ENCODE results near the gene HFM1. TPM values are rescaled to one million over a fixed set of nuclear protein-coding genes. Genes with fewer than 3 reads are reported as not detected.

The HFM1 gene
- polyA plus RNA-seq, 1 donor (not counting 4 experiments of a cell fraction or from before 2014, with no cell fraction given): not detected

DNA sequence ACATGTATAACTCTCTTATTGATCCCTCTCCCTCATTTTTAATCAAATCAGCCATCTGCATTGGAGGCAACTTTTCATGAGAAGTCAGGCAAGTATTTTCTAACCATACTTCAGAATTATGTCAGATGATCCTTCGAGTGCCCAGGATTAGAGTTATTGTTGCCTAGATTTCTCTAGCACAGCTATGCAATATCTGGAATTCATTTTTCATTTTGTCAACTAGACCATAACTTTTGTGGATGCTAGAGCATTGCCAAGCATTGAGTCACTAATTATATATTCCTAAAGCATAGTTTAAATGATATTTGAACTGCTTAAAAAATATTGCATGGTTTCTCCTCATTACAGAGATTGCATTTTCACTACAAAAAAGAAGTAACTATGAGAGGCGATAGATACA is 21.2 kb downstream of the HFM1 start:
- H3K79me2 ChIP-seq (ENCODE audit: control insufficient read depth, insufficient read depth, low read length): no peaks in the 10 kb centered on the region
- H4K20me1 ChIP-seq (ENCODE audit: control insufficient read depth, extremely low read depth, insufficient read depth, low read length): no peaks in the 10 kb centered on the region
- dilution Hi-C loops (cut with MboI; ENCODE audit: extremely low pct_ligation_motif_present, low sequenced_read_pairs): no loop called here
- no peak overlapping the region for H3K4me3 ChIP-seq (ENCODE audit: control insufficient read depth in 2 of 3, extremely low read depth in 1 of 3, insufficient read depth in 2 of 3, low read depth in 1 of 3, low read length in 3 of 3)
- H3K27me3 ChIP-seq (ENCODE audit: control insufficient read depth, extremely low read depth, insufficient read depth, low read length): no peaks in the 10 kb centered on the region
- no peak overlapping the region for H3K27ac ChIP-seq (ENCODE audit: control insufficient read depth, insufficient read depth, low read length)
- FAIRE-seq: no peak
- no peaks in the 10 kb centered on the region for H3K9me1 ChIP-seq (ENCODE audit: control insufficient read depth, extremely low read depth, insufficient read depth, low read length)
- no peak for TF ChIP-seq EZH2 (IDR thresholded peaks at IDR 0.05; ENCODE audit: low read length)
- TF ChIP-seq, protein P1, sequence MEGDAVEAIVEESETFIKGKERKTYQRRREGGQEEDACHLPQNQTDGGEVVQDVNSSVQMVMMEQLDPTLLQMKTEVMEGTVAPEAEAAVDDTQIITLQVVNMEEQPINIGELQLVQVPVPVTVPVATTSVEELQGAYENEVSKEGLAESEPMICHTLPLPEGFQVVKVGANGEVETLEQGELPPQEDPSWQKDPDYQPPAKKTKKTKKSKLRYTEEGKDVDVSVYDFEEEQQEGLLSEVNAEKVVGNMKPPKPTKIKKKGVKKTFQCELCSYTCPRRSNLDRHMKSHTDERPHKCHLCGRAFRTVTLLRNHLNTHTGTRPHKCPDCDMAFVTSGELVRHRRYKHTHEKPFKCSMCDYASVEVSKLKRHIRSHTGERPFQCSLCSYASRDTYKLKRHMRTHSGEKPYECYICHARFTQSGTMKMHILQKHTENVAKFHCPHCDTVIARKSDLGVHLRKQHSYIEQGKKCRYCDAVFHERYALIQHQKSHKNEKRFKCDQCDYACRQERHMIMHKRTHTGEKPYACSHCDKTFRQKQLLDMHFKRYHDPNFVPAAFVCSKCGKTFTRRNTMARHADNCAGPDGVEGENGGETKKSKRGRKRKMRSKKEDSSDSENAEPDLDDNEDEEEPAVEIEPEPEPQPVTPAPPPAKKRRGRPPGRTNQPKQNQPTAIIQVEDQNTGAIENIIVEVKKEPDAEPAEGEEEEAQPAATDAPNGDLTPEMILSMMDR (optimal IDR thresholded peaks at IDR 0.05 in 1 of 3, IDR thresholded peaks at IDR 0.05 in 1 of 3, conservative IDR thresholded peaks at IDR 0.05 in 1 of 3; ENCODE audit: extremely low read depth in 1 of 3, insufficient read depth in 2 of 3, low read length in 3 of 3): no peak
- no peak overlapping the region for H2AFZ ChIP-seq (ENCODE audit: control insufficient read depth, low read length)
- no peak overlapping the region for H3K9ac ChIP-seq (ENCODE audit: control insufficient read depth, extremely low read depth, insufficient read depth, low read length)
- H3K9me3 ChIP-seq (ENCODE audit: control insufficient read depth, low read depth, low read length): no peaks in the 10 kb centered on the region
- H3K4me1 ChIP-seq (ENCODE audit: control insufficient read depth, extremely low read depth, insufficient read depth, low read length): no peaks in the 10 kb centered on the region
- DNase-seq (ENCODE audit: low read depth, low spot score): no peak
- no peak overlapping the region for H3K4me2 ChIP-seq (ENCODE audit: control insufficient read depth, extremely low read depth, insufficient read depth, low read depth, low read length)
- no peaks in the 10 kb centered on the region for H3K36me3 ChIP-seq (ENCODE audit: control insufficient read depth in 2 of 2, extremely low read depth in 1 of 2, insufficient read depth in 2 of 2, low read length in 2 of 2)

DNA sequence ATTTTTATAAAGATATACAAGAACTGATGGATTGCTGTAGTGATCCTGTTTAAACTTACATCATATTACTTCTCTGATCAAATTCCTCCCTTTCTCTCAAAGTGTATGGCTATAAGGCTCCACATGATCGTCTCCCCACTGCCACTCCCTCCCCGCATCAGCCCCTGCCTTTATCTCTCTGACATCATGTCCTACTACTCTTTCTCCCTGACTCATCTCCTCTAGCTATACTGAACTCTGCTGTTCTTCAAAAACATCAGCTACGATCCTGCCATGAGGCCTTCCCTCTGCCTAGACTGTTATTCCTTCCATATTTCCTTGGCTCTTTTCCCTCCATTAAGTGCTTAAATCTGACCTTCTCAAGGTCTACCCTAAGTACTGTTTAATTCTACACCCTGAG is 22.8 kb downstream of the HFM1 start:
- no peak overlapping the region for H3K27ac ChIP-seq (ENCODE audit: control insufficient read depth, insufficient read depth, low read length)
- no peaks in the 10 kb centered on the region for H4K20me1 ChIP-seq (ENCODE audit: control insufficient read depth, extremely low read depth, insufficient read depth, low read length)
- no peaks in the 10 kb centered on the region for H3K27me3 ChIP-seq (ENCODE audit: control insufficient read depth, extremely low read depth, insufficient read depth, low read length)
- no peaks in the 10 kb centered on the region for H3K9me1 ChIP-seq (ENCODE audit: control insufficient read depth, extremely low read depth, insufficient read depth, low read length)
- no peak overlapping the region for H3K4me3 ChIP-seq (ENCODE audit: control insufficient read depth in 2 of 3, extremely low read depth in 1 of 3, insufficient read depth in 2 of 3, low read depth in 1 of 3, low read length in 3 of 3)
- no peak for DNase-seq (ENCODE audit: low read depth, low spot score)
- no peaks in the 10 kb centered on the region for H3K36me3 ChIP-seq (ENCODE audit: control insufficient read depth in 2 of 2, extremely low read depth in 1 of 2, insufficient read depth in 2 of 2, low read length in 2 of 2)
- TF ChIP-seq, protein P1 (optimal IDR thresholded peaks at IDR 0.05 in 1 of 3, IDR thresholded peaks at IDR 0.05 in 1 of 3, conservative IDR thresholded peaks at IDR 0.05 in 1 of 3; ENCODE audit: extremely low read depth in 1 of 3, insufficient read depth in 2 of 3, low read length in 3 of 3): no peak
- TF ChIP-seq EZH2 (IDR thresholded peaks at IDR 0.05; ENCODE audit: low read length): no peak
- no peak for FAIRE-seq
- H2AFZ ChIP-seq (ENCODE audit: control insufficient read depth, low read length): no peak overlapping the region
- no peaks in the 10 kb centered on the region for H3K79me2 ChIP-seq (ENCODE audit: control insufficient read depth, insufficient read depth, low read length)
- no peaks in the 10 kb centered on the region for H3K9me3 ChIP-seq (ENCODE audit: control insufficient read depth, low read depth, low read length)
- H3K9ac ChIP-seq (ENCODE audit: control insufficient read depth, extremely low read depth, insufficient read depth, low read length): no peak overlapping the region
- H3K4me1 ChIP-seq (ENCODE audit: control insufficient read depth, extremely low read depth, insufficient read depth, low read length): no peaks in the 10 kb centered on the region
- H3K4me2 ChIP-seq (ENCODE audit: control insufficient read depth, extremely low read depth, insufficient read depth, low read depth, low read length): no peak overlapping the region
- dilution Hi-C loops (cut with MboI; ENCODE audit: extremely low pct_ligation_motif_present, low sequenced_read_pairs): no loop called here

All from keratinocyte (primary cell).